ENCODE measurements around the gene SUGCT.

The SUGCT gene

GRCh38 chr7:40757109-40757508 lies 622.3 kb downstream of the SUGCT start:
- TF ChIP-seq CTCF (IDR thresholded peaks at IDR 0.05; ENCODE audit: control extremely low read depth, extremely low read depth, low read depth, missing control alignments) = no peak
- no peak for DNase-seq (ENCODE audit: extremely low spot score)
- POLR2A ChIA-PET = no interaction called here
- CTCF ChIA-PET = no interaction called here

- CTCF ChIA-PET = no interaction called here
- TF ChIP-seq CTCF (IDR thresholded peaks at IDR 0.05; ENCODE audit: control extremely low read depth, extremely low read depth, low read depth, missing control alignments) = no peak
- no peak for DNase-seq (ENCODE audit: extremely low spot score)
- POLR2A ChIA-PET = no interaction called here
Observed at GRCh38 chr7:40758590-40758989, 623.8 kb downstream of the SUGCT start.

GRCh38 chr7:40760293-40760964 lies 625.6 kb downstream of the SUGCT start:
- POLR2A ChIA-PET = no interaction called here
- no peak for DNase-seq (ENCODE audit: extremely low spot score)
- CTCF ChIA-PET = interaction anchor here (0.8 kb wide), 1 partner anchor 16 kb away, joined by 3 read pairs; no protein-coding TSS in a partner anchor
- no peak for TF ChIP-seq CTCF (IDR thresholded peaks at IDR 0.05; ENCODE audit: control extremely low read depth, extremely low read depth, low read depth, missing control alignments)

GRCh38 chr7:40760987-40761386 lies 626.2 kb downstream of the SUGCT start:
- no peak for DNase-seq (ENCODE audit: extremely low spot score)
- ChIA-PET POLR2A (no interaction called here), CTCF (interaction anchor here (0.8 to 1.9 kb wide), 2 partner anchors 10 to 17 kb away, joined by 3 to 9 read pairs; no protein-coding TSS in a partner anchor)
- no peak for TF ChIP-seq CTCF (IDR thresholded peaks at IDR 0.05; ENCODE audit: control extremely low read depth, extremely low read depth, low read depth, missing control alignments)

GRCh38 chr7:40761762-40762560 lies 627.2 kb downstream of the SUGCT start:
- POLR2A ChIA-PET = no interaction called here

More at GRCh38 chr7:40761762-40762560, 627.2 kb downstream of the SUGCT start:
- no peak for DNase-seq (ENCODE audit: extremely low spot score)
- CTCF ChIA-PET = interaction anchor here (1.9 kb wide), 1 partner anchor 9 kb away, joined by 9 read pairs; no protein-coding TSS in a partner anchor
- no peak for TF ChIP-seq CTCF (IDR thresholded peaks at IDR 0.05; ENCODE audit: control extremely low read depth, extremely low read depth, low read depth, missing control alignments)
